IPS-18c (cell line): ENCODE data around the gene SMIM36.
"Not testable (repeated sequence)": the region's sequence is repeated elsewhere in the genome, so short reads cannot be mapped to it uniquely, and the experiment has no call there.

Experiments
- H3K4me3 ChIP-seq: 2 replicates; pipeline ENCODE4 v1.7.0; 2013; ENCODE audit warnings: low read depth, mild to moderate bottlenecking, low read length, moderate library complexity; ENCODE audit not compliant: insufficient read depth
- H3K9me3 ChIP-seq: one replicate; pipeline ENCODE4 v1.6.1; 2013; ENCODE audit warnings: mild to moderate bottlenecking, low read length, moderate library complexity; ENCODE audit not compliant: control insufficient read depth, insufficient read depth

Gene SMIM36

GRCh38 chr17:55444471-55445441 is 66.5 kb downstream of the SMIM36 start:
- H3K4me3 ChIP-seq = no peak overlapping the region; the same call in 1 of the 2 replicates
- H3K9me3 ChIP-seq = no peaks in the 10 kb centered on the region

- H3K9me3 ChIP-seq = no peaks in the 10 kb centered on the region
- H3K4me3 ChIP-seq = no peak overlapping the region
Observed at GRCh38 chr17:55443904-55444303, 67.3 kb downstream of the SMIM36 start.

DNA sequence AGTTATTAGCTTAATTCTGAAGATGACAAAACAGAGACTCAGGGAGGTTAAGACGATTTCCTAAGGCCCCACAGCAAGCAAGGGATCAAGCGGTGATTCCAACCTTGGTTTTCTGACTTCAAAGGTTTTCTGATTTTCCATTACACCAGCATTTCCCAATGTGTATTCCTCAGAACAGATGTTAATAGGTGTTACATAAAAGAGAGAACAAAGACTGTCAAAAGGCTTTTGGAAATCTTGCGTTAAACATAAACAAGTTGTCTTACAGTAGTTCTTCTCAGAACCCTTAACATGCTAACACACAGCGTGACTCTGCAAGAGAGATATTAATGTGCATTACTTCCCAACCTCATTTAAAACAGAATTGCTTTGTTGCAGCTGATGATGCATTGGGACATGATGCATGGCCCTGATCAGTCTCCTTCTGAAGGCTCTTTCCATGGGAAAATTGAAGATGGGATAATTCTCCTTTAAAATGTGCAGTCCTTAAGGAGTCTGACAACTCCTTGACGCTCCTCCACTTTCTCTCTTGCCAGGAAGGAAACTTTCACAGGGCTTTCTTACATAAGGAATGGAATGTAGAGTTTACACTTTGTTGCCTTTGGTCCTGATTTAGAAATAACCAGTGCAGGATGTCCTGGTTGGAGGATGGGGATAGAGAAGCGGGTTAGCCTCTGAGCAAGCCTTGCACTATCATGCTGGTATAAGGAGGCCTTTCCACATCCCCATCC is 68.1 kb downstream of the SMIM36 start:
- Histone ChIP-seq H3K9me3 (no peaks in the 10 kb centered on the region), H3K4me3 (no peak overlapping the region)

DNA sequence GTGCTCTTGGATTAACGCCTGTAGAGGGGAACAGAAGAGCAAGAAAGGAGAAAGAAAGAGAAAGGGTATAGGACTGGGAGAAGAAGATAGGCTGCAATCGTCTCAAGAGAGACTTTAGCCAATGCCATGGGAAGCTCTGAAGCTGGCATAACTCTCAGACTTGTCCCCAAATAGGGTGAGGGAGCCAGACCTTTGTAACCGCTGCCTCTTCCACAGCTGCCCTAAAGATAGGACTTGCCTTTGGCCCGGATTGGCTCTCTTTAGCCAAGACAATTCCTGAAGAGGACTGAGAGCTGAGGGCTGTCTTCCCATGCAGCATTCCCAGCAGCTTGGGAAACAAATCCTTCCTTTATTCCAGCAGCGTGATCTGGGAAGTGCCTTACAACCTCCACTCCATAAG is 68.8 kb downstream of the SMIM36 start:
- Histone ChIP-seq H3K4me3 (no peak overlapping the region), H3K9me3 (no peaks in the 10 kb centered on the region)

- no peaks in the 10 kb centered on the region for H3K9me3 ChIP-seq
- H3K4me3 ChIP-seq = no peak overlapping the region
Observed at GRCh38 chr17:55441544-55441943, 69.7 kb downstream of the SMIM36 start.

GRCh38 chr17:55440391-55440790 is 70.9 kb downstream of the SMIM36 start:
- H3K9me3 ChIP-seq = no peaks in the 10 kb centered on the region
- no peak overlapping the region for H3K4me3 ChIP-seq

- H3K9me3 ChIP-seq = no peaks in the 10 kb centered on the region
- no peak overlapping the region for H3K4me3 ChIP-seq
Observed at GRCh38 chr17:55437159-55437605, 74.1 kb downstream of the SMIM36 start.

DNA sequence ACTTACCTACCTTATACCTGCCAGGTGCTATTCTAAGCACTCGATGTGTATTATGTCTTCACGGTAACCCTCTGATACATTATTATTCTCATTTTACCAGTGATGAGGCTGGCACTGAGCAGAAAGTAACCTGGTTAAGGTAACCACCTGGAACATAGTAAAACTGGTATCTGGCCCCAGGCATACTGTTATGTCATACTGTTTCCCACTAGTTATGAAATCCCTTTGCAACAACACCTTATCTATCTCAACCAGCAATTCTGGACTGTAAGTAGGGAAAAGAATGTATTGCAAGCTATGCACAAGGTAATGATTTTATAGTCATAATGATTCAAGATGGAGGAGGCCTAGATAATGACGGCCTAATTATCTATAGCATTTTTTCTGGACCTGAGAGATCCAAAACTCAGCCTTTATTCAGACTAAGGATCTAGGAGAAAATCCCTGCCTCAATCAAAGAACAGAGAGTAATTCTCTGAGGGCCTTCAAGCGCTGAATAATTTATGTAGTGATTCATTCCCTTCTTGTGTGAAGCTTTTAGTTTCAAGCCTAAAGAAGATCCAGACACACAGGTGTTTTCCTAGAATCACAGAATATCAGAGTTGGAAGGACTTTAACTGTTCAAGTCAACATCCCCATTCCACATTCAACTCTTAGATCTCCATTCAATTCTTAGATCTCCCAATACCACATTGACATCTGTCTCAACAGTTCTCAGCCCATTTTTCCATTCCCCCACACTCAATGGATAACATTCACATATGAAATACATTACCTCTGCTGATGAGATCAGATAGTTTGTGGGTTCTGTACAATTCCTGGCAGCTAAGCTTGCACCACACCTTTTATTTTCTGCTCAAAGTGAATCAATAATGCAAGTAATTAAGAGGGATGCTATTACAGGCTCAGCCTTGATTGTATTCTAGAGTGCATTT is 74.8 kb downstream of the SMIM36 start:
- Histone ChIP-seq H3K9me3 (no peaks in the 10 kb centered on the region), H3K4me3 (no peak overlapping the region)

GRCh38 chr17:55435408-55435807 is 75.8 kb downstream of the SMIM36 start:
- H3K4me3 ChIP-seq = no peak overlapping the region
- no peaks in the 10 kb centered on the region for H3K9me3 ChIP-seq

GRCh38 chr17:55434721-55435120 is 76.5 kb downstream of the SMIM36 start:
- no peak overlapping the region for H3K4me3 ChIP-seq
- peaks cover under 1% of the 10 kb centered on the region for H3K9me3 ChIP-seq

GRCh38 chr17:55433629-55434422 is 77.4 kb downstream of the SMIM36 start:
- peaks cover 2% of the 10 kb centered on the region for H3K9me3 ChIP-seq
- no peak overlapping the region for H3K4me3 ChIP-seq

GRCh38 chr17:55433029-55433628 is 78.1 kb downstream of the SMIM36 start:
- Histone ChIP-seq H3K9me3 (peaks cover 2% of the 10 kb centered on the region), H3K4me3 (no peak overlapping the region)

DNA sequence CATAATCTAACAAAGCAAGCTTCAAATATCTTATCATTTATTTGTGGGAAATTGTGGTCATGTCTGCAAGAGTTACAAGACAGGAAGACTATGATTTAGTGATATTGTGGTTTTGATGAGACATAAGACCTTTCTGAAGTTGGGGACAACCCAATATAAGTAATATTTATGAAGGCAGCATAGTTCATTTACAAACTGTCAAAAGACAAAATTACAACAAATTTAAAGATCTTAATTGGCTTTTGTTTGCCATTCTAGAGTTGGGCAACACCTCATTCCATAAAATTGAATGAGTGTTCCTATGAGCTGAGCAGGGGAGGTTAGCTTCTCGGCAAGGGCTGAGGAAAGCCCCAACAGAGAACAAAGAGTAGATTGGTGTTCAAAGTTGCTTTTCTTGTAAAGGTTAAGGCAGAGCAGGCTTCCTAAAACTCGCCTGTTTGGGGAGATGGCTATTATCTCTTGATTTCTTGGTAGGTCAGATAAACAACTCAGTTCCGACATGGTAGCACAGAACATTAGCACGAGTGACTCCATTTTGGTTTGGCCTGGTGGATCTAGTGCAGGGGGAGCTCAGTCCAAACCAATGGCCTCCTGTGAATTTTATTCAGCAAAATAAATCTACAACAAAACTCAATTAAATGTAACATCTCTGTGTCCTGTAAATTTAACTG is 78.8 kb downstream of the SMIM36 start:
- no peak overlapping the region for H3K4me3 ChIP-seq
- H3K9me3 ChIP-seq = peaks cover 2% of the 10 kb centered on the region

DNA sequence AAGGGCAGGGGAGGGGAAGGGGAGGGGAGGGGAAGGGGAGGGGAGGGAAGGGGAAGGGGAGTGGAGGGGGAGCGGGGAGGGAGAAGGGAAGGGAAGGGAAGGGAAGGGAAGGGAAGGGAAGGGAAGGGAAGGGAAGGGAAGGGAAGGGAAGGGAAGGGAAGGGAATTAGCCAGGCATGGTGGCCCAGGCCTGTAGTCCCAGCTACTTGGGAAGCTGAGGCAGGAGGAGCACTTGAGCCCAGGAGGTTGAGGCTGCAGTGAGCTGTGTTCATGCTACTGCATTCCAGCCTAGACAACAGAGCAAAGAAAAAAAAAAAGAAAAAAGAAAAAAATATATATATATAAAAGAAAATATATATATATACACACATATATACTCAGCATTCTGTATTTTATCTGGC is 79.3 kb downstream of the SMIM36 start:
- not testable (repeated sequence) for H3K9me3 ChIP-seq, H3K4me3 ChIP-seq

- Histone ChIP-seq H3K4me3 (no peak overlapping the region), H3K9me3 (peaks cover 2% of the 10 kb centered on the region)
Observed at GRCh38 chr17:55430541-55431288, 80.5 kb downstream of the SMIM36 start.
